B cell (primary cell): ENCODE data around the gene LAMA3.

ENCODE experiments used
- EZH2 ChIP-seq: IDR thresholded peaks from 2 replicates; pipeline ENCODE4 v1.6.1; 2012; ENCODE audit warnings: borderline replicate concordance, low read depth, mild to moderate bottlenecking, moderate library complexity, low read length; ENCODE audit not compliant: insufficient read depth, poor library complexity, severe bottlenecking
- TF ChIP-seq, protein P1 (sequence below): fragments of 200-600 bp; IDR thresholded peaks from one replicate; pipeline ENCODE4 v1.8.0; 2022; ENCODE audit warnings: antibody characterized with exemption, mild to moderate bottlenecking

DNA sequence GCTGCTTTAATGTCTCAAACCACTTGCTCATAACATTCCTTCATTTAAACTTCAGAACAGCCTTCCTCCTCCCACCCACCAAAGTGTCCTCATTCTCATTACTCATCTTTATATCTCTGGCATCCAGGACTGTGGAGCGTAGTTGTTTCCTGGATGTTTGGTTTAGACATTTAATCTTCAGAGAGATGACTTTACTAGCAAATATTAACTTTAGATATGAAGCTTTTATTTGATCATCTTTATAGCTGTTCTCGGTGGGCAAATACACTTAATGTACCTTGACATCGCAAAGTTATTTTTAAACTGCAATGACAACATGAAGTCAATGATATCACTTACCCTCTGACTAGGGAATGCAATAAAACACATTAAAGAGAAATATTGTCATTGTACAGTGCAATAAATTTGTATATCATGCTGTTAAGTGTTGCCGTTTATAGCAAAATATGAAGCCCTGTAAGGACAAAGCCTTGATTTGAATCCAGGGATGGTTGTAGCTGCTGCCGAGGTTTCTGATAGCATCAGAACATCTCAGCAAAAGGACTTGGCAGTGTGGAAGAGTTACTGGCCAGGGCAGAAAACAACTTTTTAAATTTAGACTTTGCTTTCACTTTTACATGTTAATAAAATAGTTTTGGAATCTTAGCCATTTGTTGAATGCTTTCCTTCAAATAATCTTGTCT is 4.6 kb upstream of the LAMA3 start:
- TF ChIP-seq, protein P1, sequence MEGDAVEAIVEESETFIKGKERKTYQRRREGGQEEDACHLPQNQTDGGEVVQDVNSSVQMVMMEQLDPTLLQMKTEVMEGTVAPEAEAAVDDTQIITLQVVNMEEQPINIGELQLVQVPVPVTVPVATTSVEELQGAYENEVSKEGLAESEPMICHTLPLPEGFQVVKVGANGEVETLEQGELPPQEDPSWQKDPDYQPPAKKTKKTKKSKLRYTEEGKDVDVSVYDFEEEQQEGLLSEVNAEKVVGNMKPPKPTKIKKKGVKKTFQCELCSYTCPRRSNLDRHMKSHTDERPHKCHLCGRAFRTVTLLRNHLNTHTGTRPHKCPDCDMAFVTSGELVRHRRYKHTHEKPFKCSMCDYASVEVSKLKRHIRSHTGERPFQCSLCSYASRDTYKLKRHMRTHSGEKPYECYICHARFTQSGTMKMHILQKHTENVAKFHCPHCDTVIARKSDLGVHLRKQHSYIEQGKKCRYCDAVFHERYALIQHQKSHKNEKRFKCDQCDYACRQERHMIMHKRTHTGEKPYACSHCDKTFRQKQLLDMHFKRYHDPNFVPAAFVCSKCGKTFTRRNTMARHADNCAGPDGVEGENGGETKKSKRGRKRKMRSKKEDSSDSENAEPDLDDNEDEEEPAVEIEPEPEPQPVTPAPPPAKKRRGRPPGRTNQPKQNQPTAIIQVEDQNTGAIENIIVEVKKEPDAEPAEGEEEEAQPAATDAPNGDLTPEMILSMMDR = no peak
- TF ChIP-seq EZH2 = no peak
